Calu3 (cell line): ENCODE measurements around the gene CYTH1. TPM values are rescaled to one million over a fixed set of nuclear protein-coding genes. Genes with fewer than 3 reads are reported as not detected.

Experiments
- BruUV-seq: library from RNA; stranded (reverse); fragments of 400-500 nt; replicated peaks from 2 replicates; lab custom pipeline; 2021; lab: Mats Ljungman, UMichigan
- CTCF ChIA-PET: fragments of 300-600 bp; sonication (Branson Sonifier 250); formaldehyde crosslinking; loops from one replicate; lab custom pipeline; 2022; ENCODE audit warnings: antibody characterized with exemption; lab: Charles Lee
- DNase-seq: peaks from one replicate; pipeline ENCODE4 v3.0.0; 2022
- H3K27ac Mint-ChIP-seq: one replicate; pipeline ENCODE4 v1.8.0; 2022; ENCODE audit warnings: mixed read lengths; ENCODE audit not compliant: unreplicated experiment
- H3K27me3 Mint-ChIP-seq: one replicate; pipeline ENCODE4 v1.8.0; 2022; ENCODE audit warnings: mixed read lengths; ENCODE audit not compliant: unreplicated experiment
- H3K36me3 Mint-ChIP-seq: one replicate; pipeline ENCODE4 v1.8.0; 2022; ENCODE audit warnings: mild to moderate bottlenecking, moderate library complexity, mixed read lengths; ENCODE audit not compliant: insufficient read depth, unreplicated experiment
- H3K4me1 Mint-ChIP-seq: one replicate; pipeline ENCODE4 v1.8.0; 2022; ENCODE audit warnings: mild to moderate bottlenecking, low read depth, mixed read lengths; ENCODE audit not compliant: unreplicated experiment
- H3K4me3 Mint-ChIP-seq: one replicate; pipeline ENCODE4 v1.8.0; 2022; ENCODE audit warnings: mild to moderate bottlenecking, low read depth, moderate library complexity, mixed read lengths; ENCODE audit not compliant: unreplicated experiment
- H3K9me3 Mint-ChIP-seq: one replicate; pipeline ENCODE4 v1.8.0; 2022; ENCODE audit warnings: low read depth, mixed read lengths; ENCODE audit not compliant: unreplicated experiment
- intact Hi-C: fragments of 100-400 bp; cut with micrococcal nuclease; formaldehyde crosslinking; loops from one replicate; pipeline ENCODE4 v1.10.0; 2022; ENCODE audit not compliant: unreplicated experiment
- total RNA-seq: library from RNA; stranded (reverse); gene quantifications from 2 replicates; pipeline ENCODE4 v1.2.3, GENCODE V29; 2022
- TF ChIP-seq, protein P1 (sequence below): fragments of 200-600 bp; IDR thresholded peaks from one replicate; pipeline ENCODE4 v1.8.0; 2022; ENCODE audit warnings: antibody characterized with exemption; ENCODE audit not compliant: unreplicated experiment

The CYTH1 gene
- total RNA-seq, 1 experiment from 2014 or later: 40.5 TPM

- intact Hi-C loops: no loop called here
- CTCF ChIA-PET: no interaction called here
- no peaks in the 10 kb centered on the region for H3K36me3 Mint-ChIP-seq
- no peaks in the 10 kb centered on the region for H3K4me1 Mint-ChIP-seq
- no peak for DNase-seq
- peaks cover 58% of the 10 kb centered on the region for H3K27me3 Mint-ChIP-seq
- no TSS peak for BruUV-seq
- H3K9me3 Mint-ChIP-seq: peaks cover 2% of the 10 kb centered on the region
- no peak overlapping the region for H3K27ac Mint-ChIP-seq
- TF ChIP-seq, protein P1, sequence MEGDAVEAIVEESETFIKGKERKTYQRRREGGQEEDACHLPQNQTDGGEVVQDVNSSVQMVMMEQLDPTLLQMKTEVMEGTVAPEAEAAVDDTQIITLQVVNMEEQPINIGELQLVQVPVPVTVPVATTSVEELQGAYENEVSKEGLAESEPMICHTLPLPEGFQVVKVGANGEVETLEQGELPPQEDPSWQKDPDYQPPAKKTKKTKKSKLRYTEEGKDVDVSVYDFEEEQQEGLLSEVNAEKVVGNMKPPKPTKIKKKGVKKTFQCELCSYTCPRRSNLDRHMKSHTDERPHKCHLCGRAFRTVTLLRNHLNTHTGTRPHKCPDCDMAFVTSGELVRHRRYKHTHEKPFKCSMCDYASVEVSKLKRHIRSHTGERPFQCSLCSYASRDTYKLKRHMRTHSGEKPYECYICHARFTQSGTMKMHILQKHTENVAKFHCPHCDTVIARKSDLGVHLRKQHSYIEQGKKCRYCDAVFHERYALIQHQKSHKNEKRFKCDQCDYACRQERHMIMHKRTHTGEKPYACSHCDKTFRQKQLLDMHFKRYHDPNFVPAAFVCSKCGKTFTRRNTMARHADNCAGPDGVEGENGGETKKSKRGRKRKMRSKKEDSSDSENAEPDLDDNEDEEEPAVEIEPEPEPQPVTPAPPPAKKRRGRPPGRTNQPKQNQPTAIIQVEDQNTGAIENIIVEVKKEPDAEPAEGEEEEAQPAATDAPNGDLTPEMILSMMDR: no peak
- no peak overlapping the region for H3K4me3 Mint-ChIP-seq
Observed at GRCh38 chr17:78647032-78647431, 135.0 kb downstream of the CYTH1 start.

DNA sequence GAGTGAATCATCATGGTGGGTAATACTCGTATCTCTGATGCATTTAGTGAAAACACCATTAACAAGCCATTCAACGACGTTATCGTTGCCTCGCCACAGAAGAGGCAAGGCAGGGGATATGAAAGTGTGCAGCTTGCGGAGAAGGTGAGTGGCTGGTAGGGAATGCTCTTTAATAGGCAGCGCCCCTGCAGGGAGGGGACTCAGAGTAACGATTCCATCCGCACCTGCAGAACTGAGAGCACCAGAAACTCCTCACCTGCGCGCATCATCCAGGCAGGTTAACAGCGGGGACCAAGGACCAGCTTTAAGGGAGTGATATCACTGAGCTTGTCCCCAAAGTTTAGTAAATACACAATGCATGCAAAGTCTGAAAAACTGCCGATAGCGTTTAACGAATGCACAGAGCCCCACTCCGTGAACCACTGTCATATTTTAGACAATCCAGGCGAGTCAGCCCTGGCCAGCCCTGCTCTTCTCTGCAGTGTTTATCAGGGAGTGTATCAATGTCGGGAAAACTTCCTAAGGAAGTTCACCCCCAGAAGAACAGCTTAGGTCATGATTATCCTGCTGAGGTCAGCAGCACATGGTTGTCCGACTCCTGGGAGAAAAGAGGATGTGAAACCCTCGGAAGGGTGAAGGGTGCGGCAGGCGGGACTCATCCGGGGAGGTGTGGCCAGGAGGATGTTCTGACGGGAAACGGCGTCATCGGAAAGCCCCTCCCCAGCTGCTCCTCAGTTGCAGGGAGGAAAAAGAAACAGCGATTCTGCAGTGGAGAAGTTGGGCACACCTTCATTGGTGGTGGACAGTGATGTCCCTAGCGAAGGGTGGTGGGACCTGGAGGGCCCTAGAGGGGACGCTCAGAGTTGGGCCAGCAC is 136.4 kb downstream of the CYTH1 start:
- H3K9me3 Mint-ChIP-seq: peaks cover 2% of the 10 kb centered on the region
- CTCF ChIA-PET: no interaction called here
- no peaks in the 10 kb centered on the region for H3K4me1 Mint-ChIP-seq
- H3K36me3 Mint-ChIP-seq: no peaks in the 10 kb centered on the region
- no peak overlapping the region for H3K27ac Mint-ChIP-seq
- intact Hi-C loops: no loop called here
- BruUV-seq: no TSS peak
- no peak overlapping the region for H3K4me3 Mint-ChIP-seq
- peaks cover 58% of the 10 kb centered on the region for H3K27me3 Mint-ChIP-seq
- TF ChIP-seq, protein P1: no peak
- DNase-seq: peak; percentile 25

DNA sequence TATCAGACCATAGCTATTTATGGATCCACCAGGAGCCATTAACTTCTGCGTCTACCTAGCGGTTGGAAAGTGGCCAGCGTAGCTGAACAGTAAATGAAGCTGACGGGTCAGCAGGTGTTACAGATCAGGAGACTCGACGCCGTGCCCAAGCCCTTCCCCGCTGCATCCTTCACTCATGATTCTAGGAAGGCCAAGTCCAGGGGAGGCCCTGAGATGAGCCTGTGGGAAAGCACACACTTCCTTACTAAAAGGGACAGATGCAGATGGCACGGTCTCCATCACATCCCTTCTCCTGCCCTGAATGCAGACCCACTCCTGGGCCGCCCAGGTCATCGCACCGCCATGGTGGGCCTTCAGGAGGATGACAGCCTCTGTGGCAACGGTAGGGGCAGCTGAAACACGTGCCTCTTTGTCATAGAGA is 137.1 kb downstream of the CYTH1 start:
- Mint-ChIP-seq H3K27ac (no peak overlapping the region), H3K27me3 (peaks cover 58% of the 10 kb centered on the region), H3K4me3 (no peak overlapping the region), H3K4me1 (no peaks in the 10 kb centered on the region), H3K9me3 (peaks cover 2% of the 10 kb centered on the region), H3K36me3 (no peaks in the 10 kb centered on the region)
- CTCF ChIA-PET: no interaction called here
- intact Hi-C loops: no loop called here
- no TSS peak for BruUV-seq
- TF ChIP-seq, protein P1: no peak
- DNase-seq: no peak

DNA sequence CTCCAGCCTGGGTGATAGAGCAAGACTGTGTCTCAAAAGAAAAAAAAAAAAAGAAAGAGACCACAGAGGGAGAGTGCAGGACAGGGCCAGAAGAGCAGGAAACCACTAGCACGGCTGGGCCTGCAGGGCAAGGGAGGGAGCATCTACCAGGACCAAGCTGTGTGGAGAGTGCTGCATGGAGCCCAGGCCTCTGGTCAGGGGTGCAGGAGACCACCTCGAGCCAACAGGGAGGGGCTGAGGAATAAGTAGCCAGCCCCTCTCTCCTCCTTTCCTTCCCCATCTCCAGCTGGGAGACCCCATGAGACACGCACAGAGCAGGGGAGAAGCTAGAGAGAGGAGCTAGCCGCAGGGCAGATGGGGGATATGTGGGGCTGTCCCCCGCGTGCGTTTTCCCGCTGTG is 137.8 kb downstream of the CYTH1 start:
- H3K4me3 Mint-ChIP-seq: no peak overlapping the region
- H3K9me3 Mint-ChIP-seq: peaks cover 2% of the 10 kb centered on the region
- no peak for DNase-seq
- BruUV-seq: no TSS peak
- peaks cover 60% of the 10 kb centered on the region for H3K27me3 Mint-ChIP-seq
- TF ChIP-seq, protein P1: no peak
- CTCF ChIA-PET: interaction anchor here (1.1 kb wide), 1 partner anchor 10 kb away, joined by 4 read pairs; no protein-coding TSS in a partner anchor
- H3K27ac Mint-ChIP-seq: no peak overlapping the region
- no peaks in the 10 kb centered on the region for H3K4me1 Mint-ChIP-seq
- intact Hi-C loops: no loop called here
- H3K36me3 Mint-ChIP-seq: no peaks in the 10 kb centered on the region
